ENCODE measurements around the gene STOML2.

STOML2 gene

GRCh38 chr9:35073279-35073612, 29.7 kb downstream of the STOML2 start:
- Histone ChIP-seq H3F3A (ENCODE audit: insufficient read depth, low read length) (no peaks in the 10 kb centered on the region), H3K79me2 (ENCODE audit: insufficient read depth, low read length) (peaks cover 35% of the 10 kb centered on the region), H3K27me3 (ENCODE audit: insufficient read depth, low read length) (no peaks in the 10 kb centered on the region), H3K4me2 (ENCODE audit: low read length) (peak overlapping the region; percentile 60), H3K4me1 (ENCODE audit: insufficient read depth, low read length, severe bottlenecking) (peaks cover 30% of the 10 kb centered on the region), H3K36me3 (ENCODE audit: insufficient read depth, low read length) (peaks cover 62% of the 10 kb centered on the region), H2AFZ (ENCODE audit: low read length) (no peak overlapping the region), H4K20me1 (ENCODE audit: insufficient read depth, low read length) (no peaks in the 10 kb centered on the region), H3K9ac (ENCODE audit: low read length) (no peak overlapping the region; the same call in 1 of the 2 replicates), H3K4me3 (ENCODE audit: low read depth, low read length, poor library complexity, severe bottlenecking) (peak overlapping the region; percentile 87), H3K27ac (ENCODE audit: low read depth, low read length, poor library complexity, severe bottlenecking) (peak overlapping the region; percentile 89), H3K9me3 (ENCODE audit: low read length) (no peaks in the 10 kb centered on the region), H3K9me2 (ENCODE audit: low read depth, low read length) (no peaks in the 10 kb centered on the region)
- TF ChIP-seq EZH2 (IDR thresholded peaks at IDR 0.05; ENCODE audit: borderline replicate concordance, low read length) = no peak
- no peak for TF ChIP-seq CTCF (IDR thresholded peaks at IDR 0.05; ENCODE audit: low read length)

GRCh38 chr9:35072461-35073278, 30.3 kb downstream of the STOML2 start, which contains the start of gene VCP:
TSS of gene VCP (minus strand) at chr9:35072625. CDS start at chr9:35072353, 272 bp downstream.
- peaks cover 41% of the 10 kb centered on the region for H3K79me2 ChIP-seq (ENCODE audit: insufficient read depth, low read length)
- peak within 1 kb of the TSS; percentile 95 for H3K9ac ChIP-seq (ENCODE audit: low read length)
- H3K4me3 ChIP-seq (ENCODE audit: low read depth, low read length, poor library complexity, severe bottlenecking) = peak within 1 kb of the TSS; percentile 87

GRCh38 chr9:35071814-35072460, 31.0 kb downstream of the STOML2 start:
- Histone ChIP-seq H3K36me3 (ENCODE audit: insufficient read depth, low read length) (peaks cover 71% of the 10 kb centered on the region), H3K9me2 (ENCODE audit: low read depth, low read length) (no peaks in the 10 kb centered on the region), H3K79me2 (ENCODE audit: insufficient read depth, low read length) (peaks cover 43% of the 10 kb centered on the region), H3K9ac (ENCODE audit: low read length) (peak overlapping the region; percentile 95), H3K4me1 (ENCODE audit: insufficient read depth, low read length, severe bottlenecking) (peaks cover 25% of the 10 kb centered on the region), H3K27ac (ENCODE audit: low read depth, low read length, poor library complexity, severe bottlenecking) (peak overlapping the region; percentile 89), H3K4me2 (ENCODE audit: low read length) (peak overlapping the region; percentile 90), H3K4me3 (ENCODE audit: low read depth, low read length, poor library complexity, severe bottlenecking) (peak overlapping the region; percentile 87), H3K27me3 (ENCODE audit: insufficient read depth, low read length) (no peaks in the 10 kb centered on the region), H3F3A (ENCODE audit: insufficient read depth, low read length) (no peaks in the 10 kb centered on the region), H2AFZ (ENCODE audit: low read length) (no peak overlapping the region), H3K9me3 (ENCODE audit: low read length) (no peaks in the 10 kb centered on the region), H4K20me1 (ENCODE audit: insufficient read depth, low read length) (no peaks in the 10 kb centered on the region)
- TF ChIP-seq CTCF (IDR thresholded peaks at IDR 0.05; ENCODE audit: low read length) = peak; percentile 40; the same call in 1 of the 2 replicates
- TF ChIP-seq EZH2 (IDR thresholded peaks at IDR 0.05; ENCODE audit: borderline replicate concordance, low read length) = no peak

More at GRCh38 chr9:35072461-35073278, 30.3 kb downstream of the STOML2 start, which contains the start of gene VCP:
- no peak for TF ChIP-seq CTCF (IDR thresholded peaks at IDR 0.05; ENCODE audit: low read length)
- TF ChIP-seq EZH2 (IDR thresholded peaks at IDR 0.05; ENCODE audit: borderline replicate concordance, low read length) = no peak
- Histone ChIP-seq H3K27me3 (ENCODE audit: insufficient read depth, low read length) (no peaks in the 10 kb centered on the region), H4K20me1 (ENCODE audit: insufficient read depth, low read length) (no peaks in the 10 kb centered on the region), H3K9me2 (ENCODE audit: low read depth, low read length) (no peaks in the 10 kb centered on the region), H3K9me3 (ENCODE audit: low read length) (no peaks in the 10 kb centered on the region), H2AFZ (ENCODE audit: low read length) (no peak within 1 kb of the TSS), H3K27ac (ENCODE audit: low read depth, low read length, poor library complexity, severe bottlenecking) (peak within 1 kb of the TSS; percentile 89), H3F3A (ENCODE audit: insufficient read depth, low read length) (no peaks in the 10 kb centered on the region), H3K4me2 (ENCODE audit: low read length) (peak within 1 kb of the TSS; percentile 90), H3K36me3 (ENCODE audit: insufficient read depth, low read length) (peaks cover 68% of the 10 kb centered on the region), H3K4me1 (ENCODE audit: insufficient read depth, low read length, severe bottlenecking) (peaks cover 25% of the 10 kb centered on the region)
